ENCODE data around the gene TRMT2A.
"Not testable (repeated sequence)": the region's sequence is repeated elsewhere in the genome, so short reads cannot be mapped to it uniquely, and the experiment has no call there.

Gene TRMT2A

GRCh38 chr22:20116951-20117632 lies at the start of gene TRMT2A:
Gene TRMT2A, minus strand, starts transcription at chr22:20117226. Its CDS starts 320 bp downstream, at chr22:20116906.
- in situ Hi-C loops (cut with HindIII; ENCODE audit: low sequenced_read_pairs): loop anchor here (5.0 kb wide), 1 partner anchor 165 kb away; no protein-coding TSS in a partner anchor

- in situ Hi-C loops (cut with HindIII; ENCODE audit: low sequenced_read_pairs): no loop called here
These were observed 49.7 kb upstream of the TRMT2A start for GRCh38 chr22:20166703-20167102.

GRCh38 chr22:20165913-20166312 lies 48.9 kb upstream of the TRMT2A start:
- in situ Hi-C loops (cut with HindIII; ENCODE audit: low sequenced_read_pairs): no loop called here

- in situ Hi-C loops (cut with HindIII; ENCODE audit: low sequenced_read_pairs): no loop called here
These were observed 48.4 kb upstream of the TRMT2A start for GRCh38 chr22:20165421-20165820.

- in situ Hi-C loops (cut with HindIII; ENCODE audit: low sequenced_read_pairs): no loop called here
These were observed 47.8 kb upstream of the TRMT2A start for GRCh38 chr22:20164863-20165262.

GRCh38 chr22:20160041-20160440 lies 43.0 kb upstream of the TRMT2A start:
- in situ Hi-C loops (cut with HindIII; ENCODE audit: low sequenced_read_pairs): no loop called here

GRCh38 chr22:20159531-20159930 lies 42.5 kb upstream of the TRMT2A start:
- in situ Hi-C loops (cut with HindIII; ENCODE audit: low sequenced_read_pairs): not testable (repeated sequence)

GRCh38 chr22:20159076-20159475 lies 42.0 kb upstream of the TRMT2A start:
- in situ Hi-C loops (cut with HindIII; ENCODE audit: low sequenced_read_pairs): no loop called here

GRCh38 chr22:20158391-20159036 lies 41.5 kb upstream of the TRMT2A start:
- in situ Hi-C loops (cut with HindIII; ENCODE audit: low sequenced_read_pairs): no loop called here

- in situ Hi-C loops (cut with HindIII; ENCODE audit: low sequenced_read_pairs): no loop called here
These were observed 40.6 kb upstream of the TRMT2A start for GRCh38 chr22:20157430-20158183.

GRCh38 chr22:20156611-20157429 lies 39.8 kb upstream of the TRMT2A start:
- in situ Hi-C loops (cut with HindIII; ENCODE audit: low sequenced_read_pairs): no loop called here

- in situ Hi-C loops (cut with HindIII; ENCODE audit: low sequenced_read_pairs): no loop called here
These were observed 39.0 kb upstream of the TRMT2A start for GRCh38 chr22:20156042-20156389.

GRCh38 chr22:20155330-20156041 lies 38.5 kb upstream of the TRMT2A start:
- in situ Hi-C loops (cut with HindIII; ENCODE audit: low sequenced_read_pairs): no loop called here

- in situ Hi-C loops (cut with HindIII; ENCODE audit: low sequenced_read_pairs): no loop called here
These were observed 37.7 kb upstream of the TRMT2A start for GRCh38 chr22:20154602-20155187.

GRCh38 chr22:20153945-20154344 lies 36.9 kb upstream of the TRMT2A start:
- in situ Hi-C loops (cut with HindIII; ENCODE audit: low sequenced_read_pairs): no loop called here

GRCh38 chr22:20152464-20152890 lies 35.5 kb upstream of the TRMT2A start:
- in situ Hi-C loops (cut with HindIII; ENCODE audit: low sequenced_read_pairs): no loop called here

GRCh38 chr22:20151276-20151588 lies 34.2 kb upstream of the TRMT2A start:
- in situ Hi-C loops (cut with HindIII; ENCODE audit: low sequenced_read_pairs): no loop called here

- in situ Hi-C loops (cut with HindIII; ENCODE audit: low sequenced_read_pairs): no loop called here
These were observed 33.6 kb upstream of the TRMT2A start, which contains the start of gene CCDC188 for GRCh38 chr22:20150381-20151275. Gene CCDC188, minus strand, starts transcription at chr22:20151055. Its CDS starts 69 bp downstream, at chr22:20150986.

All from endothelial cell of hepatic sinusoid (primary cell).